Measurements from ENCODE around the gene ZNF608. TPM values are rescaled to one million over a fixed set of nuclear protein-coding genes. Genes with fewer than 3 reads are reported as not detected.

ZNF608 gene
- total and polyA plus RNA-seq, 4 experiments from 2014 or later: not detected

- intact Hi-C loops (cut with micrococcal nuclease): no loop called here
- POLR2A ChIA-PET (ENCODE audit: partially characterized antibody): no interaction called here
- no peak overlapping the region for H3K27ac ChIP-seq (ENCODE audit: low read depth, low read length)
- Mint-ChIP-seq H3K9me3 (peaks cover 0 to 5% (median 0%) of the 10 kb centered on the region in 8 donors), H3K27ac (no peak overlapping the region), H3K36me3 (no peaks in the 10 kb centered on the region), H3K4me1 (no peaks in the 10 kb centered on the region), H3K4me3 (no peak overlapping the region), H3K27me3 (peaks cover 0 to 3% of the 10 kb centered on the region in 2 donors)
- H3K4me1 ChIP-seq (ENCODE audit: insufficient read depth, low read length): no peaks in the 10 kb centered on the region
- H3K9me3 ChIP-seq (ENCODE audit: control insufficient read depth in 1 of 2, low read length in 2 of 2): no peaks in the 10 kb centered on the region
- no peak for DNase-seq
- CTCF ChIA-PET (ENCODE audit: partially characterized antibody): no interaction called here
- no peaks in the 10 kb centered on the region for H3K36me3 ChIP-seq (ENCODE audit: insufficient read depth, low read length)
- H3K4me3 ChIP-seq (ENCODE audit: low read length in 2 of 2): no peak overlapping the region
- no peaks in the 10 kb centered on the region for H3K27me3 ChIP-seq (ENCODE audit: insufficient read depth, low read length)
These were observed 40.4 kb downstream of the ZNF608 start for GRCh38 chr5:124706051-124706450.

GRCh38 chr5:124705577-124705976 lies 40.9 kb downstream of the ZNF608 start:
- H3K9me3 Mint-ChIP-seq: peaks cover 0 to 5% (median 0%) of the 10 kb centered on the region in 8 donors
- intact Hi-C loops (cut with micrococcal nuclease): no loop called here
- H3K4me3 ChIP-seq (ENCODE audit: low read length in 2 of 2): no peak overlapping the region
- no peaks in the 10 kb centered on the region for H3K9me3 ChIP-seq (ENCODE audit: control insufficient read depth in 1 of 2, low read length in 2 of 2)
- no peaks in the 10 kb centered on the region for H3K27me3 ChIP-seq (ENCODE audit: insufficient read depth, low read length)
- no peaks in the 10 kb centered on the region for H3K36me3 ChIP-seq (ENCODE audit: insufficient read depth, low read length)
- H3K27ac ChIP-seq (ENCODE audit: low read depth, low read length): no peak overlapping the region
- no peaks in the 10 kb centered on the region for H3K36me3 Mint-ChIP-seq
- no peak overlapping the region for H3K27ac Mint-ChIP-seq
- no peak overlapping the region for H3K4me3 Mint-ChIP-seq
- no peak for DNase-seq
- ChIA-PET CTCF (ENCODE audit: partially characterized antibody) (no interaction called here), POLR2A (ENCODE audit: partially characterized antibody) (no interaction called here)
- peaks cover 0 to 3% of the 10 kb centered on the region in 2 donors for H3K27me3 Mint-ChIP-seq
- H3K4me1 ChIP-seq (ENCODE audit: insufficient read depth, low read length): no peaks in the 10 kb centered on the region
- H3K4me1 Mint-ChIP-seq: no peaks in the 10 kb centered on the region

- POLR2A ChIA-PET (ENCODE audit: partially characterized antibody): no interaction called here
- no peaks in the 10 kb centered on the region for H3K4me1 ChIP-seq (ENCODE audit: insufficient read depth, low read length)
- no peak overlapping the region for H3K4me3 Mint-ChIP-seq
These were observed 41.7 kb downstream of the ZNF608 start for GRCh38 chr5:124704594-124705284.

GRCh38 chr5:124703995-124704394 lies 42.4 kb downstream of the ZNF608 start:
- Histone ChIP-seq H3K9me3 (ENCODE audit: control insufficient read depth in 1 of 2, low read length in 2 of 2) (no peaks in the 10 kb centered on the region), H3K4me1 (ENCODE audit: insufficient read depth, low read length) (no peaks in the 10 kb centered on the region)

More at GRCh38 chr5:124704594-124705284, 41.7 kb downstream of the ZNF608 start:
- H3K27ac Mint-ChIP-seq: no peak overlapping the region
- no peaks in the 10 kb centered on the region for H3K36me3 Mint-ChIP-seq
- H3K27ac ChIP-seq (ENCODE audit: low read depth, low read length): no peak overlapping the region
- H3K4me1 Mint-ChIP-seq: no peaks in the 10 kb centered on the region
- H3K36me3 ChIP-seq (ENCODE audit: insufficient read depth, low read length): no peaks in the 10 kb centered on the region
- no peaks in the 10 kb centered on the region for H3K9me3 ChIP-seq (ENCODE audit: control insufficient read depth in 1 of 2, low read length in 2 of 2)
- intact Hi-C loops (cut with micrococcal nuclease): no loop called here
- no peaks in the 10 kb centered on the region for H3K27me3 ChIP-seq (ENCODE audit: insufficient read depth, low read length)
- H3K4me3 ChIP-seq (ENCODE audit: low read length in 2 of 2): no peak overlapping the region
- H3K9me3 Mint-ChIP-seq: peaks cover 0 to 8% (median 0%) of the 10 kb centered on the region in 8 donors
- CTCF ChIA-PET (ENCODE audit: partially characterized antibody): no interaction called here
- DNase-seq: no peak
- peaks cover 0 to 3% of the 10 kb centered on the region in 2 donors for H3K27me3 Mint-ChIP-seq

GRCh38 chr5:124702525-124702924 lies 43.9 kb downstream of the ZNF608 start:
- no peaks in the 10 kb centered on the region for H3K4me1 ChIP-seq (ENCODE audit: insufficient read depth, low read length)
- no peak for DNase-seq
- POLR2A ChIA-PET (ENCODE audit: partially characterized antibody): no interaction called here
- Mint-ChIP-seq H3K36me3 (no peaks in the 10 kb centered on the region), H3K27me3 (peaks cover 0 to 3% of the 10 kb centered on the region in 2 donors), H3K9me3 (peaks cover 0 to 6% (median 0%) of the 10 kb centered on the region in 8 donors), H3K4me1 (no peaks in the 10 kb centered on the region), H3K4me3 (no peak overlapping the region), H3K27ac (no peak overlapping the region)
- H3K4me3 ChIP-seq (ENCODE audit: low read length in 2 of 2): no peak overlapping the region
- H3K27me3 ChIP-seq (ENCODE audit: insufficient read depth, low read length): no peaks in the 10 kb centered on the region
- CTCF ChIA-PET (ENCODE audit: partially characterized antibody): no interaction called here
- H3K27ac ChIP-seq (ENCODE audit: low read depth, low read length): no peak overlapping the region
- intact Hi-C loops (cut with micrococcal nuclease): no loop called here
- H3K9me3 ChIP-seq (ENCODE audit: control insufficient read depth in 1 of 2, low read length in 2 of 2): no peaks in the 10 kb centered on the region
- H3K36me3 ChIP-seq (ENCODE audit: insufficient read depth, low read length): no peaks in the 10 kb centered on the region

More at GRCh38 chr5:124703995-124704394, 42.4 kb downstream of the ZNF608 start:
- no peaks in the 10 kb centered on the region for H3K36me3 Mint-ChIP-seq
- H3K36me3 ChIP-seq (ENCODE audit: insufficient read depth, low read length): no peaks in the 10 kb centered on the region
- POLR2A ChIA-PET (ENCODE audit: partially characterized antibody): no interaction called here
- intact Hi-C loops (cut with micrococcal nuclease): no loop called here
- H3K27ac ChIP-seq (ENCODE audit: low read depth, low read length): no peak overlapping the region
- no peaks in the 10 kb centered on the region for H3K4me1 Mint-ChIP-seq
- no peaks in the 10 kb centered on the region for H3K27me3 ChIP-seq (ENCODE audit: insufficient read depth, low read length)
- peaks cover 0 to 3% of the 10 kb centered on the region in 2 donors for H3K27me3 Mint-ChIP-seq
- no peak overlapping the region for H3K4me3 Mint-ChIP-seq
- H3K4me3 ChIP-seq (ENCODE audit: low read length in 2 of 2): no peak overlapping the region
- H3K9me3 Mint-ChIP-seq: peaks cover 0 to 8% (median 0%) of the 10 kb centered on the region in 8 donors
- H3K27ac Mint-ChIP-seq: no peak overlapping the region
- CTCF ChIA-PET (ENCODE audit: partially characterized antibody): no interaction called here
- DNase-seq: no peak

GRCh38 chr5:124701873-124702425 lies 44.5 kb downstream of the ZNF608 start:
- no peak for DNase-seq
- intact Hi-C loops (cut with micrococcal nuclease): no loop called here
- H3K27ac ChIP-seq (ENCODE audit: low read depth, low read length): no peak overlapping the region
- no peaks in the 10 kb centered on the region for H3K4me1 Mint-ChIP-seq
- no peaks in the 10 kb centered on the region for H3K36me3 Mint-ChIP-seq
- H3K4me3 Mint-ChIP-seq: no peak overlapping the region
- peaks cover 0 to 6% (median 0%) of the 10 kb centered on the region in 8 donors for H3K9me3 Mint-ChIP-seq
- no peaks in the 10 kb centered on the region for H3K27me3 ChIP-seq (ENCODE audit: insufficient read depth, low read length)
- no peak overlapping the region for H3K27ac Mint-ChIP-seq
- CTCF ChIA-PET (ENCODE audit: partially characterized antibody): no interaction called here
- no peaks in the 10 kb centered on the region for H3K9me3 ChIP-seq (ENCODE audit: control insufficient read depth in 1 of 2, low read length in 2 of 2)
- H3K27me3 Mint-ChIP-seq: peaks cover 0 to 3% of the 10 kb centered on the region in 2 donors
- POLR2A ChIA-PET (ENCODE audit: partially characterized antibody): no interaction called here
- H3K4me1 ChIP-seq (ENCODE audit: insufficient read depth, low read length): no peaks in the 10 kb centered on the region
- no peak overlapping the region for H3K4me3 ChIP-seq (ENCODE audit: low read length in 2 of 2)
- no peaks in the 10 kb centered on the region for H3K36me3 ChIP-seq (ENCODE audit: insufficient read depth, low read length)

- Histone ChIP-seq H3K4me1 (ENCODE audit: insufficient read depth, low read length) (no peaks in the 10 kb centered on the region), H3K36me3 (ENCODE audit: insufficient read depth, low read length) (no peaks in the 10 kb centered on the region), H3K27me3 (ENCODE audit: insufficient read depth, low read length) (no peaks in the 10 kb centered on the region), H3K27ac (ENCODE audit: low read depth, low read length) (no peak overlapping the region), H3K4me3 (ENCODE audit: low read length in 2 of 2) (no peak overlapping the region), H3K9me3 (ENCODE audit: control insufficient read depth in 1 of 2, low read length in 2 of 2) (no peaks in the 10 kb centered on the region)
- Mint-ChIP-seq H3K36me3 (no peaks in the 10 kb centered on the region), H3K4me3 (no peak overlapping the region), H3K4me1 (no peaks in the 10 kb centered on the region), H3K9me3 (peaks cover 0 to 6% (median 0%) of the 10 kb centered on the region in 8 donors), H3K27me3 (no peaks in the 10 kb centered on the region), H3K27ac (no peak overlapping the region)
- intact Hi-C loops (cut with micrococcal nuclease): no loop called here
- ChIA-PET CTCF (ENCODE audit: partially characterized antibody) (no interaction called here), POLR2A (ENCODE audit: partially characterized antibody) (no interaction called here)
- DNase-seq: no peak
These were observed 45.4 kb downstream of the ZNF608 start for GRCh38 chr5:124701016-124701415.
